ENCODE data around the gene LACTBL1.
"Not testable (repeated sequence)": the region's sequence is repeated elsewhere in the genome, so short reads cannot be mapped to it uniquely, and the experiment has no call there.

The LACTBL1 gene

GRCh38 chr1:23013657-23014056 lies 41.0 kb upstream of the LACTBL1 start:
- in situ Hi-C loops (cut with MboI; ENCODE audit: low sequenced_read_pairs, unreplicated experiment), result no loop called here
- no peak for TF ChIP-seq CTCF (IDR thresholded peaks at IDR 0.05; ENCODE audit: borderline replicate concordance, control extremely low read depth, extremely low read depth, insufficient read depth, missing control alignments)
- DNase-seq (ENCODE audit: low spot score), result no peak

GRCh38 chr1:23010025-23010424 lies 37.4 kb upstream of the LACTBL1 start:
- DNase-seq (ENCODE audit: low spot score); in situ Hi-C loops (cut with MboI; ENCODE audit: low sequenced_read_pairs, unreplicated experiment): not testable (repeated sequence)

- in situ Hi-C loops (cut with MboI; ENCODE audit: low sequenced_read_pairs, unreplicated experiment), result no loop called here
- no peak for DNase-seq (ENCODE audit: low spot score)
- TF ChIP-seq CTCF (IDR thresholded peaks at IDR 0.05; ENCODE audit: borderline replicate concordance, control extremely low read depth, extremely low read depth, insufficient read depth, missing control alignments), result no peak
Observed at GRCh38 chr1:23008901-23009300, 36.2 kb upstream of the LACTBL1 start.

GRCh38 chr1:23007106-23007505 lies 34.4 kb upstream of the LACTBL1 start:
- in situ Hi-C loops (cut with MboI; ENCODE audit: low sequenced_read_pairs, unreplicated experiment), result no loop called here
- no peak for TF ChIP-seq CTCF (IDR thresholded peaks at IDR 0.05; ENCODE audit: borderline replicate concordance, control extremely low read depth, extremely low read depth, insufficient read depth, missing control alignments)
- no peak for DNase-seq (ENCODE audit: low spot score)

- DNase-seq (ENCODE audit: low spot score); in situ Hi-C loops (cut with MboI; ENCODE audit: low sequenced_read_pairs, unreplicated experiment): not testable (repeated sequence)
Observed at GRCh38 chr1:23004769-23005168, 32.1 kb upstream of the LACTBL1 start.

GRCh38 chr1:23004112-23004511 lies 31.4 kb upstream of the LACTBL1 start:
- TF ChIP-seq CTCF (IDR thresholded peaks at IDR 0.05; ENCODE audit: borderline replicate concordance, control extremely low read depth, extremely low read depth, insufficient read depth, missing control alignments), result no peak
- DNase-seq (ENCODE audit: low spot score), result no peak
- in situ Hi-C loops (cut with MboI; ENCODE audit: low sequenced_read_pairs, unreplicated experiment), result no loop called here

GRCh38 chr1:23002218-23002617 lies 29.6 kb upstream of the LACTBL1 start:
- DNase-seq (ENCODE audit: low spot score); in situ Hi-C loops (cut with MboI; ENCODE audit: low sequenced_read_pairs, unreplicated experiment): not testable (repeated sequence)

- in situ Hi-C loops (cut with MboI; ENCODE audit: low sequenced_read_pairs, unreplicated experiment); DNase-seq (ENCODE audit: low spot score): not testable (repeated sequence)
Observed at GRCh38 chr1:23000133-23000532, 27.5 kb upstream of the LACTBL1 start.

- in situ Hi-C loops (cut with MboI; ENCODE audit: low sequenced_read_pairs, unreplicated experiment), result not testable (repeated sequence)
Observed at GRCh38 chr1:22997528-22997927, 24.9 kb upstream of the LACTBL1 start.

GRCh38 chr1:22995774-22996173 lies 23.1 kb upstream of the LACTBL1 start:
- in situ Hi-C loops (cut with MboI; ENCODE audit: low sequenced_read_pairs, unreplicated experiment), result no loop called here
- no peak for DNase-seq (ENCODE audit: low spot score)
- TF ChIP-seq CTCF (IDR thresholded peaks at IDR 0.05; ENCODE audit: borderline replicate concordance, control extremely low read depth, extremely low read depth, insufficient read depth, missing control alignments), result no peak

More at GRCh38 chr1:22997528-22997927, 24.9 kb upstream of the LACTBL1 start:
- not testable (repeated sequence) for DNase-seq (ENCODE audit: low spot score)

- in situ Hi-C loops (cut with MboI; ENCODE audit: low sequenced_read_pairs, unreplicated experiment); DNase-seq (ENCODE audit: low spot score): not testable (repeated sequence)
Observed at GRCh38 chr1:22993220-22993795, 20.6 kb upstream of the LACTBL1 start.

- DNase-seq (ENCODE audit: low spot score); in situ Hi-C loops (cut with MboI; ENCODE audit: low sequenced_read_pairs, unreplicated experiment): not testable (repeated sequence)
Observed at GRCh38 chr1:22992384-22992783, 19.7 kb upstream of the LACTBL1 start.

Measured in GM13976 (cell line).